Stimulated activated CD8-positive, alpha-beta memory T cell treated with anti-CD3 and anti-CD28 coated beads, Interleukin-7, amount 100 ng/mL, for 4 hours (primary cell): ENCODE data around the gene STMN1.
A peak's percentile ranks its signal among the peaks of the same experiment; 100 is the strongest.

Experiments used
- DNase-seq, 2 donors: peaks; one replicate each; pipeline ENCODE4 v3.0.0-alpha.2; 2020; ENCODE audit warnings: low read depth in 2 of 2

Gene STMN1

GRCh38 chr1:25871086-25871703 lies 35.0 kb downstream of the STMN1 start:
- no peak for DNase-seq

- no peak for DNase-seq
Measured at GRCh38 chr1:25870614-25871013, 35.6 kb downstream of the STMN1 start.

- DNase-seq, result no peak
Measured at GRCh38 chr1:25869909-25870606, 36.2 kb downstream of the STMN1 start.

- DNase-seq, result no peak
Measured at GRCh38 chr1:25867210-25867991, 38.8 kb downstream of the STMN1 start.

GRCh38 chr1:25866288-25866687 lies 39.9 kb downstream of the STMN1 start:
- DNase-seq, result no peak

GRCh38 chr1:25864434-25864833 lies 41.8 kb downstream of the STMN1 start:
- DNase-seq, result no peak

GRCh38 chr1:25863486-25864262 lies 42.5 kb downstream of the STMN1 start:
- DNase-seq, result no peak

- DNase-seq, result no peak
Measured at GRCh38 chr1:25862785-25863485, 43.3 kb downstream of the STMN1 start.

GRCh38 chr1:25861316-25862286 lies 44.6 kb downstream of the STMN1 start:
- no peak for DNase-seq

- DNase-seq, result peak; percentile 78 to 88
Measured at GRCh38 chr1:25858906-25859789, 47.1 kb downstream of the STMN1 start, which contains the start of gene AUNIP. Gene AUNIP (minus strand): TSS chr1:25859457. CDS start chr1:25859357, 100 bp downstream.

GRCh38 chr1:25858494-25858893 lies 47.7 kb downstream of the STMN1 start:
- no peak for DNase-seq

GRCh38 chr1:25856856-25857255 lies 49.4 kb downstream of the STMN1 start:
- no peak for DNase-seq

GRCh38 chr1:25854554-25854953 lies 51.7 kb downstream of the STMN1 start:
- DNase-seq, result no peak
